GM18499 (cell line): ENCODE data around the gene TARP.
"Not testable (repeated sequence)": the region's sequence is repeated elsewhere in the genome, so short reads cannot be mapped to it uniquely, and the experiment has no call there.

Experiments used
- ATAC-seq: cut with Tn5 transposase; IDR thresholded peaks from one replicate; pipeline ENCODE4 v1.9.1; 2021; ENCODE audit warnings: moderate number of reproducible peaks; ENCODE audit not compliant: insufficient read depth, unreplicated experiment

The TARP gene

GRCh38 chr7:38300175-38300574 lies 26.7 kb upstream of the TARP start:
- ATAC-seq, result no peak

- ATAC-seq, result no peak
These were observed 26.0 kb upstream of the TARP start for GRCh38 chr7:38299275-38299931.

- ATAC-seq, result peak; percentile 68
These were observed 22.8 kb upstream of the TARP start for GRCh38 chr7:38296059-38296857.

- ATAC-seq, result no peak
These were observed 21.5 kb upstream of the TARP start for GRCh38 chr7:38294926-38295325.

- ATAC-seq, result no peak
These were observed 19.0 kb upstream of the TARP start for GRCh38 chr7:38292442-38292841.

- ATAC-seq, result no peak
These were observed 18.2 kb upstream of the TARP start for GRCh38 chr7:38291650-38292049.

GRCh38 chr7:38291117-38291647 lies 17.7 kb upstream of the TARP start:
- no peak for ATAC-seq

GRCh38 chr7:38284553-38284952 lies 11.1 kb upstream of the TARP start:
- no peak for ATAC-seq

- ATAC-seq, result no peak
These were observed 10.4 kb upstream of the TARP start for GRCh38 chr7:38283809-38284208.

GRCh38 chr7:38283107-38283506 lies 9.7 kb upstream of the TARP start:
- ATAC-seq, result no peak

- ATAC-seq, result no peak
These were observed 8.6 kb upstream of the TARP start for GRCh38 chr7:38282081-38282480.

- no peak for ATAC-seq
These were observed 7.8 kb upstream of the TARP start for GRCh38 chr7:38281266-38281665.

GRCh38 chr7:38280707-38281106 lies 7.3 kb upstream of the TARP start:
- no peak for ATAC-seq

- ATAC-seq, result no peak
These were observed 6.6 kb upstream of the TARP start for GRCh38 chr7:38280000-38280399.

GRCh38 chr7:38276096-38276877 lies 2.9 kb upstream of the TARP start:
- no peak for ATAC-seq

GRCh38 chr7:38274927-38275620 lies 1.6 kb upstream of the TARP start:
- no peak for ATAC-seq

- no peak for ATAC-seq
These were observed 1.1 kb upstream of the TARP start for GRCh38 chr7:38274486-38274885.

GRCh38 chr7:38270405-38270804 lies 3.0 kb downstream of the TARP start:
- not testable (repeated sequence) for ATAC-seq

GRCh38 chr7:38269704-38270346 lies 3.6 kb downstream of the TARP start:
- ATAC-seq, result not testable (repeated sequence)

GRCh38 chr7:38265958-38266357 lies 7.5 kb downstream of the TARP start:
- ATAC-seq, result not testable (repeated sequence)
